HepG2 (cell line): ENCODE data around the gene SCP2. TPM values are rescaled to one million over a fixed set of nuclear protein-coding genes. Genes with fewer than 3 reads are reported as not detected.

ENCODE experiments used
- BCL6 ChIP-seq: IDR thresholded peaks from 2 replicates; pipeline ENCODE4 v1.6.1; 2016; ENCODE audit warnings: missing genetic modification reagents, missing compliant biosample characterization
- CC2D1A ChIP-seq: sonication (generic); formaldehyde crosslinking; IDR thresholded peaks from 2 replicates; pipeline ENCODE4 v1.8.1; 2023; ENCODE audit warnings: mild to moderate bottlenecking, missing genetic modification reagents
- ERF ChIP-seq: IDR thresholded peaks from 2 replicates; pipeline ENCODE4 v1.6.1; 2018; ENCODE audit warnings: missing biosample characterization, missing genetic modification reagents
- GLI4 ChIP-seq: sonication (generic); formaldehyde crosslinking; IDR thresholded peaks from 2 replicates; pipeline ENCODE4 v1.5.1; 2020; ENCODE audit warnings: missing genetic modification reagents, mild to moderate bottlenecking, moderate library complexity, borderline replicate concordance
- HNRNPLL ChIP-seq: fragments of 200-400 bp; formaldehyde crosslinking; IDR thresholded peaks from 2 replicates; pipeline ENCODE4 v1.6.1; 2017; ENCODE audit warnings: mild to moderate bottlenecking, low read depth, low read length; ENCODE audit not compliant: poor library complexity, severe bottlenecking
- MBD4 ChIP-seq: IDR thresholded peaks from 2 replicates; pipeline ENCODE4 v1.6.1; 2012; ENCODE audit warnings: low read length, inconsistent platforms, borderline replicate concordance
- MTF1 ChIP-seq: sonication (generic); formaldehyde crosslinking; IDR thresholded peaks from 2 replicates; pipeline ENCODE4 v1.5.0; 2020; ENCODE audit warnings: missing genetic modification reagents
- PHF8 ChIP-seq: sonication (generic); formaldehyde crosslinking; IDR thresholded peaks from 2 replicates; pipeline ENCODE4 v1.5.0; 2020; ENCODE audit warnings: missing genetic modification reagents
- RBM39 ChIP-seq: fragments of 200-400 bp; formaldehyde crosslinking; IDR thresholded peaks from one replicate; pipeline ENCODE4 v1.6.1; 2018; ENCODE audit warnings: antibody characterized with exemption, mild to moderate bottlenecking, low read depth, low read length; ENCODE audit not compliant: poor library complexity, severe bottlenecking
- SETDB1 ChIP-seq: sonication (generic); formaldehyde crosslinking; IDR thresholded peaks from 2 replicates; pipeline ENCODE4 v1.5.1; 2020; ENCODE audit warnings: missing genetic modification reagents, mild to moderate bottlenecking, borderline replicate concordance
- SMARCE1 ChIP-seq: fragments of 450-650 bp; IDR thresholded peaks from 2 replicates; pipeline ENCODE4 v1.6.1; 2017; ENCODE audit warnings: borderline replicate concordance
- SMC3 ChIP-seq: IDR thresholded peaks from 2 replicates; pipeline ENCODE4 v1.6.1; 2011; ENCODE audit warnings: low read length, improper control_type of control experiment
- SRSF9 ChIP-seq: fragments of 200-400 bp; formaldehyde crosslinking; IDR thresholded peaks from 2 replicates; pipeline ENCODE4 v1.6.1; 2018; ENCODE audit warnings: borderline replicate concordance, mild to moderate bottlenecking, low read depth, low read length; ENCODE audit not compliant: insufficient read depth, poor library complexity, severe bottlenecking
- TAF1 ChIP-seq: sonication (generic); formaldehyde crosslinking; IDR thresholded peaks from 2 replicates; pipeline ENCODE4 v1.4.0; 2020; ENCODE audit warnings: missing genetic modification reagents
- TOE1 ChIP-seq: sonication (generic); formaldehyde crosslinking; IDR thresholded peaks from 2 replicates; pipeline ENCODE4 v1.4.0; 2020; ENCODE audit warnings: mild to moderate bottlenecking, missing genetic modification reagents
- ZKSCAN8 ChIP-seq: IDR thresholded peaks from 2 replicates; pipeline ENCODE4 v1.6.1; 2016; ENCODE audit warnings: borderline replicate concordance, missing genetic modification reagents, missing compliant biosample characterization
- ZNF235 ChIP-seq: sonication (generic); formaldehyde crosslinking; IDR thresholded peaks from 2 replicates; pipeline ENCODE4 v1.8.1; 2023; ENCODE audit warnings: mild to moderate bottlenecking, missing genetic modification reagents, borderline replicate concordance
- ZNF275 ChIP-seq: sonication (generic); formaldehyde crosslinking; IDR thresholded peaks from 2 replicates; pipeline ENCODE4 v1.8.0; 2022; ENCODE audit warnings: missing genetic modification reagents, mild to moderate bottlenecking, inconsistent platforms, borderline replicate concordance
- ZNF33B ChIP-seq: sonication (generic); formaldehyde crosslinking; IDR thresholded peaks from 2 replicates; pipeline ENCODE4 v1.5.1; 2020; ENCODE audit warnings: mild to moderate bottlenecking, missing genetic modification reagents
- ZNF460 ChIP-seq: sonication (generic); formaldehyde crosslinking; IDR thresholded peaks from 2 replicates; pipeline ENCODE4 v1.5.1; 2020; ENCODE audit warnings: missing genetic modification reagents, mild to moderate bottlenecking, borderline replicate concordance
- ZNF501 ChIP-seq: sonication (generic); formaldehyde crosslinking; IDR thresholded peaks from 2 replicates; pipeline ENCODE4 v1.5.1; 2020; ENCODE audit warnings: mild to moderate bottlenecking, moderate library complexity, missing genetic modification reagents
- ZNF569 ChIP-seq: sonication (generic); formaldehyde crosslinking; IDR thresholded peaks from 2 replicates; pipeline ENCODE4 v1.5.0; 2020; ENCODE audit warnings: mild to moderate bottlenecking, missing genetic modification reagents, moderate library complexity, borderline replicate concordance
- ZNF672 ChIP-seq: sonication (generic); formaldehyde crosslinking; IDR thresholded peaks from 2 replicates; pipeline ENCODE4 v1.8.1; 2022; ENCODE audit warnings: missing genetic modification reagents
- polyA plus RNA-seq, 8 experiments: library from polyadenylated mRNA; depleted of rRNA in 3 of 8; stranded (reverse) in 7 of 8; unstranded in 1 of 8; fragments of >200 nt; fragmentation: Illumina TruSeq in 4 of 8; extraction: Trizol in 4 of 8; gene quantifications; 2 replicates each; pipeline versions ENCODE4 v1.2.1 to v1.2.3, GENCODE V29; 2011 to 2016; ENCODE audit warnings: low read depth in 4 of 8, missing spikeins in 1 of 8, mixed read lengths in 1 of 8; ENCODE audit not compliant: insufficient read depth in 1 of 8
- total RNA-seq, 5 experiments: library from RNA; depleted of rRNA; stranded (reverse); fragments of >200 nt; fragmentation: Illumina TruSeq; extraction: Trizol; gene quantifications; 2 replicates each; pipeline ENCODE4 v1.2.3, GENCODE V29; 2016; ENCODE audit warnings: low read depth in 1 of 5
- TF ChIP-seq, protein P1 (sequence below): sonication (generic); formaldehyde crosslinking; IDR thresholded peaks from 2 replicates; pipeline ENCODE4 v1.4.0; 2020; ENCODE audit warnings: mild to moderate bottlenecking, missing genetic modification reagents
- TF ChIP-seq, protein P2 (sequence below): IDR thresholded peaks from 2 replicates; pipeline ENCODE4 v1.6.1; 2016; ENCODE audit warnings: mild to moderate bottlenecking, missing biosample characterization, missing genetic modification reagents

The SCP2 gene
- total and polyA plus RNA-seq, 2 of the 13 experiments (the other 11 are each of a cell fraction or from before 2014, with no cell fraction given), result 59.0 to 133 TPM

GRCh38 chr1:52927212-52928014 is at the start of gene SCP2 (continued):
- TF ChIP-seq, protein P1, sequence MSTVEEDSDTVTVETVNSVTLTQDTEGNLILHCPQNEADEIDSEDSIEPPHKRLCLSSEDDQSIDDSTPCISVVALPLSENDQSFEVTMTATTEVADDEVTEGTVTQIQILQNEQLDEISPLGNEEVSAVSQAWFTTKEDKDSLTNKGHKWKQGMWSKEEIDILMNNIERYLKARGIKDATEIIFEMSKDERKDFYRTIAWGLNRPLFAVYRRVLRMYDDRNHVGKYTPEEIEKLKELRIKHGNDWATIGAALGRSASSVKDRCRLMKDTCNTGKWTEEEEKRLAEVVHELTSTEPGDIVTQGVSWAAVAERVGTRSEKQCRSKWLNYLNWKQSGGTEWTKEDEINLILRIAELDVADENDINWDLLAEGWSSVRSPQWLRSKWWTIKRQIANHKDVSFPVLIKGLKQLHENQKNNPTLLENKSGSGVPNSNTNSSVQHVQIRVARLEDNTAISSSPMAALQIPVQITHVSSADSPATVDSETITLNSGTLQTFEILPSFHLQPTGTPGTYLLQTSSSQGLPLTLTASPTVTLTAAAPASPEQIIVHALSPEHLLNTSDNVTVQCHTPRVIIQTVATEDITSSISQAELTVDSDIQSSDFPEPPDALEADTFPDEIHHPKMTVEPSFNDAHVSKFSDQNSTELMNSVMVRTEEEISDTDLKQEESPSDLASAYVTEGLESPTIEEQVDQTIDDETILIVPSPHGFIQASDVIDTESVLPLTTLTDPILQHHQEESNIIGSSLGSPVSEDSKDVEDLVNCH (CRISPR knock-in tag), result no peak
- peak; percentile 76 for TF ChIP-seq TAF1 (CRISPR knock-in tag)
- TF ChIP-seq SRSF9, result no peak
- no peak for TF ChIP-seq HNRNPLL
- TF ChIP-seq ZNF569 (CRISPR knock-in tag), result 0 out of 2 replicates have a peak, but pooled peaks have one; percentile 42
- TF ChIP-seq ZNF33B (CRISPR knock-in tag), result peak; percentile 72; the same call in 1 of the 2 replicates
- TF ChIP-seq PHF8 (CRISPR knock-in tag), result peak; percentile 85
- TF ChIP-seq TOE1 (CRISPR knock-in tag), result no peak
- TF ChIP-seq GLI4 (CRISPR knock-in tag), result 0 out of 2 replicates have a peak, but pooled peaks have one; percentile 32
- peak; percentile 89; the same call in 1 of the 2 replicates for TF ChIP-seq ZNF275 (CRISPR knock-in tag)
- TF ChIP-seq SMC3, result no peak
- TF ChIP-seq ZNF501 (CRISPR knock-in tag), result 0 out of 2 replicates have a peak, but pooled peaks have one; percentile 34
- no peak for TF ChIP-seq ZNF672 (CRISPR knock-in tag)
- peak; percentile 69 for TF ChIP-seq RBM39
- TF ChIP-seq SETDB1, result no peak
- TF ChIP-seq MBD4, result no peak
- no peak for TF ChIP-seq ZKSCAN8 (CRISPR knock-in tag)
- no peak for TF ChIP-seq CC2D1A (CRISPR knock-in tag)
- TF ChIP-seq, protein P2, sequence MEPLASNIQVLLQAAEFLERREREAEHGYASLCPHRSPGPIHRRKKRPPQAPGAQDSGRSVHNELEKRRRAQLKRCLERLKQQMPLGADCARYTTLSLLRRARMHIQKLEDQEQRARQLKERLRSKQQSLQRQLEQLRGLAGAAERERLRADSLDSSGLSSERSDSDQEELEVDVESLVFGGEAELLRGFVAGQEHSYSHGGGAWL (CRISPR knock-in tag), result peak; percentile 71
- TF ChIP-seq BCL6 (CRISPR knock-in tag), result 0 out of 2 replicates have a peak, but pooled peaks have one; percentile 17
- no peak for TF ChIP-seq ERF (CRISPR knock-in tag)
- TF ChIP-seq SMARCE1, result no peak
- TF ChIP-seq ZNF460 (CRISPR knock-in tag), result no peak
- no peak; the same call in 1 of the 2 replicates for TF ChIP-seq ZNF235 (CRISPR knock-in tag)
- TF ChIP-seq MTF1 (CRISPR knock-in tag), result no peak
